SH-SY5Y (cell line): ENCODE results near the gene ARHGAP15.

Experiments used
- GATA2 ChIP-seq: IDR thresholded peaks from 2 replicates; pipeline ENCODE4 v1.6.1; 2011; ENCODE audit warnings: mild to moderate bottlenecking, low read depth, low read length
- GATA3 ChIP-seq: IDR thresholded peaks from 2 replicates; pipeline ENCODE4 v1.6.1; 2011; ENCODE audit warnings: low read depth, mild to moderate bottlenecking, low read length, moderate library complexity

- TF ChIP-seq GATA2 (no peak), GATA3 (no peak)
Observed at GRCh38 chr2:143475041-143475776, 346.0 kb downstream of the ARHGAP15 start.
